Choroid plexus epithelial cell (primary cell): ENCODE measurements around the gene TMEM240.

Experiments used
- DNase-seq: peaks from one replicate; pipeline ENCODE4 v3.0.0-alpha.2; 2010; ENCODE audit warnings: low read depth
- H3K4me3 ChIP-seq: 2 replicates; pipeline ENCODE4 v1.5.1; 2011; ENCODE audit warnings: low read depth, mild to moderate bottlenecking, control low read depth, low read length, moderate library complexity
- TF ChIP-seq, protein P1 (sequence below): conservative IDR thresholded peaks from 2 replicates; pipeline ENCODE4 v1.5.1; 2011; ENCODE audit warnings: low read depth, mild to moderate bottlenecking, control low read depth, inconsistent platforms, low read length, moderate library complexity

Gene TMEM240

DNA sequence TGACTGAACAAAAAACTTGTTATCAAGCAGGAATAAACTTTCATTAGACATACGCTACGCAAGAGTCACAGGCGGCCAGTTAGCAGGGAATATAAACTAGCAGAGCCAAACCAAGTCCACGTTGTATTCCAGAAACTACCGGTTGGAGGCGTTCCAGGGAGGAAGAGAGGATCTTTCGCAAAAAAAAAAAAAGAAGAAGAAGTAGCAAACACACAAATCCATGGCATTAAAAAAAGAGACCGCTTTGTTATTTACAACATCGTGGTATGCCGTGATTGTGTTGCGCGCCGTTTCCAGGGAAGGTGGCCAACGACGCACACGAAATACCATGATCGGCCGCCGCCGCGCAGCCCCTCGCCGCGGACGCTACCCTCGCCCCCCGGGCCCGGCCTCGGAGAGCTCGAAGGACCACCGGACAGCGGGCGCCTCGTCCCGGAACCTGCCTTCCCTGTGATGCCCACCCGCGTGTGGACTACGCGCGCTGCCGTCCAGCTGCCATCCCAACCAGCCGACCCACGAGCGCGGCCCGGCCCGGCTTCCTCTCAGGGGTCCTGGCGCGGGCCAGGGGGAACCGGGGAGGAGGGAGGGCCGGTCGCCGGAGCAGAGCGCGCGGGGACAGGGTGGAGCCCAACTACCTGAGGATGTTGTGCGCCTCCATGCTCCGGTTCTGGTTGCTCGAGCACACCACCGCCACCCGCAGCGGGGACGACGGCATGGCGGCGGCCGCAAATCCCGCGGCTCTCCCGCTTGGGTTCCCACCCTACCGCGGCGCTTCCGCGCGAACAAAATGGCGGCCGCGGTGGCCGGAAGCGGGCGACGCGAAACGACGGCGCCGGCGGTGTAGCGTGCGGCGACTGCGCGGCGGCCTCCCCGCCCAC, 33.7 kb upstream of the TMEM240 start:
- peak; percentile 78 for DNase-seq
- TF ChIP-seq, protein P1, sequence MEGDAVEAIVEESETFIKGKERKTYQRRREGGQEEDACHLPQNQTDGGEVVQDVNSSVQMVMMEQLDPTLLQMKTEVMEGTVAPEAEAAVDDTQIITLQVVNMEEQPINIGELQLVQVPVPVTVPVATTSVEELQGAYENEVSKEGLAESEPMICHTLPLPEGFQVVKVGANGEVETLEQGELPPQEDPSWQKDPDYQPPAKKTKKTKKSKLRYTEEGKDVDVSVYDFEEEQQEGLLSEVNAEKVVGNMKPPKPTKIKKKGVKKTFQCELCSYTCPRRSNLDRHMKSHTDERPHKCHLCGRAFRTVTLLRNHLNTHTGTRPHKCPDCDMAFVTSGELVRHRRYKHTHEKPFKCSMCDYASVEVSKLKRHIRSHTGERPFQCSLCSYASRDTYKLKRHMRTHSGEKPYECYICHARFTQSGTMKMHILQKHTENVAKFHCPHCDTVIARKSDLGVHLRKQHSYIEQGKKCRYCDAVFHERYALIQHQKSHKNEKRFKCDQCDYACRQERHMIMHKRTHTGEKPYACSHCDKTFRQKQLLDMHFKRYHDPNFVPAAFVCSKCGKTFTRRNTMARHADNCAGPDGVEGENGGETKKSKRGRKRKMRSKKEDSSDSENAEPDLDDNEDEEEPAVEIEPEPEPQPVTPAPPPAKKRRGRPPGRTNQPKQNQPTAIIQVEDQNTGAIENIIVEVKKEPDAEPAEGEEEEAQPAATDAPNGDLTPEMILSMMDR: peak; percentile 37
- H3K4me3 ChIP-seq: peak overlapping the region; percentile 98

DNA sequence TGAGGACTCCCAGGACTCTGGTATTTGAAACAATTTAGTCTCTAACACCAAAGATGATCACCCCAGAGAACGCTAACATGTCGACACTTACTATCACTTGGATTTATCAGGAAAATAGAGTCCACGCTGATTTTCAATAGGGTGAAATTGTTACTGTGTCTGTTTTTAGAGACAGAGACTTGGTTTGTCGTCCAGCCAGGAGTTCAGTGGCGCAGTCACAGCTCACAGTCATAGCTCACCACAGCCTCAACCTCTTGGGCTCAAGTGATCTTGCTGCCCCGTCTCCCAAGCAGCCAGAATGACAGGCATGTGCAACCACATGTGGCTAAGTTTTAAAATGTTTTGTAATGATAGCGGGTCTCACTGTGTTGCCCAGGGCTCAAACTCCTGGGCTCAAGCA, 28.9 kb upstream of the TMEM240 start:
- TF ChIP-seq, protein P1: no peak
- H3K4me3 ChIP-seq: no peak overlapping the region
- no peak for DNase-seq

DNA sequence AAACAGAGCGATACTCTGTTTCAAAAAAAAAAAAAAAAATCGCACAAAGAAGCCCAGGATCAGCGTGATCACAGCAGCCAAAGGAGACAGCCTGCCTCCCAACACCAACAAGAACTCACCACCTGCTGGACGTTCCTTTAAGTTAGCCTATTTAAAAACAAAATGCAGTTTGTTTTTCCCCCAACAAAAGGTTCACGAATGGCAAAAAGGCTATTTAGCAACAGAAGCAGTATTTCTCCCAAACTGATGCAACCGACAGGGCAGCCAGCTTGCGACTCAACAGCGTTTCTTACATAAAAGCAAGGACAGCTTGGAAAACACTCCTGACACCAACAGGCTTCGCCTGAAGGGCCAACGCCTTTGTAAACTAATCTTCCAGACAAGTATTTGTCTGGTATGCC, 27.5 kb upstream of the TMEM240 start:
- H3K4me3 ChIP-seq: no peak overlapping the region
- TF ChIP-seq, protein P1: no peak
- peak; percentile 34 for DNase-seq

DNA sequence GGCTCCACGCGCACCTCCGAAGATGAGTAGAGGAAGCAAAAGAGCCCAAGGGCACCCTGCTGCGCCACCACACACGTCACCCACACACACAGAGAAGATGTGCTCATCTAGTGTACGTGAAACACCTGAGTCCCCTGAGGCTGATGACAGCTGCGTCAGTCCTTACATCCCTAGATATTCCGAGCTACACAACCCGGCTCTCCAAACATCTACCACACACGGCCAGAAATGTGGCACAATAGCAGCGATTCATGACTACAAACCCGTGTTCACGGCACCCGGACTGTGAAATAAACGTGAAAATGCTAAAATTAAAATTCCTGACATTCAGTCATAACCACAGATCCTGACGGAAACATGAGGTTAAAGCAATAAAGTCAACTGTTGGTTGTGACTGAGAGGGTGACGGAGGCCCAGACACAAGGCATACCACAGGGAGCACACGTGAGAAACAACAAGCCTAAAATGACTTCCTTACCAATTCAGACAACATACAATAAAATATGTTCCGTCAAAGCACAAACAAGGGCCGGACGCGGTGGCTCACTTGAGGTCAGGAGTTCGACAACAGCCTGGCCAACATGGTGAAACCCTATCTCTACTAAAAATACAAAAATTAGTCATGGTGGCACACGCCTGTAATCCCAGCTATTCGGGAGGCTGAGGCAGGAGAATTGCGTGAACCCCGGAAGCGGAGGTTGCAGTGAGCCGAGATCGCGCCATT, 26.9 kb upstream of the TMEM240 start:
- H3K4me3 ChIP-seq: no peak overlapping the region
- DNase-seq: peak; percentile 32
- TF ChIP-seq, protein P1: no peak

DNA sequence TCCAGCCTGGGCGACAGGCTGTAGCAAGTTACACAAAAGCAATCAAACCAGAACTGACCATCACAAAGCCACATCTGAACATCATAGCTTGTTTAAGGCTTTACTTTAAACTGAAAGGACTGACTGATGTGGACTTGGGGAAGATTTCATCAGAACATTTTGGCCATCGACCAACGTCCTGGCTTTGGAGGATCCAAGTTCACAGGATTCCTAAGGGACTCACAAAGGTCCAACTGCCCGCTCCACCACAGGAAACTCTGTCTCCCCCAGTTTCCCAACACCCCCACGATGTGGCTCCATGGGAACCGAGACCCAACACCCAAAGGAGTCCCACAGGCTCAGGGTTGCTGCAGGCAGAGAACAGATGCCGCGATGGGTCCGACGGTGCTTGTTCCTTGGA, 24.9 kb upstream of the TMEM240 start:
- no peak overlapping the region for H3K4me3 ChIP-seq
- TF ChIP-seq, protein P1: no peak
- DNase-seq: peak; percentile 14

DNA sequence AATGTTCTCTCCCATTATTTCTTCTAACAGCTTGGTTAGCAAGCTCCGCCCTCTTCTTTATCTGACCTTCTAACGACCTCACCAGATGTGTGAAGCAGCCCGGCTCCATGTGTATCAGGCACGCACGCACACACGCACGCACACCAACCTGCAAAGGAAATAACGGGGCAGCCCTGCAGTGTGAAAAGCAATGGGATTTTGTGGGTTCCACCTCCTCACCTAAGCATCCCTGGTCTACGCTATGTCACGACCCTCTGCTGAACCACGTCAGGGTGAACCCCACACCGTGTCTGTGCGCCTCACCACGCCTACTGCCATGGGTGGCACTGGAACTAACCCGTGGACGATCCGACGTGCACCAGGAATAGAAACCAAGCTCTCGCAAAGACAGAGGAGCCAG, 23.8 kb upstream of the TMEM240 start:
- DNase-seq: no peak
- TF ChIP-seq, protein P1: no peak
- H3K4me3 ChIP-seq: no peak overlapping the region
